ENCODE data around the gene NOL4L. TPM values are rescaled to one million over a fixed set of nuclear protein-coding genes. Genes with fewer than 3 reads are reported as not detected.

The NOL4L gene
- total and polyA plus RNA-seq, 12 donors: 1.5 to 10.1 (median 5.1) TPM

DNA sequence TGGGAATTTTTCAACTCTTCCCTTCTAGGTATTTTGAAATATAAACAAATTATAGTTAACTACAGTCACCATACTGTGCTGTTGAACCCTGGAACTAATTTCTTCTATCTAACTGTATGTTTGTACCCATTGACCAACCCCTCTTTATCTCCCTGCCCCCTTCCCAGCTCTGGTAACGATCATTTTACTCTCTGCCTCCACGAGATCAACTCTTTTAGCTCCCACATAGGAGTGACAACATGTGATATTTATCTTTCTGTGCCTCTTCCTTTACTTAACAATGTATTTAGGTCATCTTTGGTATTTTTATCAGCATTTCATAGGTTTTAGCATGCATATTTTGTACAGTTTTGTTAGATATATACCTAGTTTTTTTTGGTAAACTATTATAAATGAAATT is 181.1 kb downstream of the NOL4L start:
- H3K9me3 ChIP-seq: no peaks in the 10 kb centered on the region
- DNase-seq (no peak), ATAC-seq (no peak)
- H3K27me3 ChIP-seq: no peaks in the 10 kb centered on the region
- peaks cover 0 to 5% (median 0%) of the 10 kb centered on the region in 9 donors for H3K4me1 ChIP-seq
- 79 to 85% methylated on average over 2 of the region's 2 CpGs for WGBS, 2 donors
- no peak overlapping the region for H3K27ac ChIP-seq
- H3K36me3 ChIP-seq: peaks cover 0 to 32% (median 0%) of the 10 kb centered on the region in 9 donors
- intact Hi-C loops (cut with DNase I): loop anchor here in 1 of 10 donors (5.0 kb wide), 1 partner anchor 33 kb away; no protein-coding TSS in a partner anchor
- TF ChIP-seq, protein P1, sequence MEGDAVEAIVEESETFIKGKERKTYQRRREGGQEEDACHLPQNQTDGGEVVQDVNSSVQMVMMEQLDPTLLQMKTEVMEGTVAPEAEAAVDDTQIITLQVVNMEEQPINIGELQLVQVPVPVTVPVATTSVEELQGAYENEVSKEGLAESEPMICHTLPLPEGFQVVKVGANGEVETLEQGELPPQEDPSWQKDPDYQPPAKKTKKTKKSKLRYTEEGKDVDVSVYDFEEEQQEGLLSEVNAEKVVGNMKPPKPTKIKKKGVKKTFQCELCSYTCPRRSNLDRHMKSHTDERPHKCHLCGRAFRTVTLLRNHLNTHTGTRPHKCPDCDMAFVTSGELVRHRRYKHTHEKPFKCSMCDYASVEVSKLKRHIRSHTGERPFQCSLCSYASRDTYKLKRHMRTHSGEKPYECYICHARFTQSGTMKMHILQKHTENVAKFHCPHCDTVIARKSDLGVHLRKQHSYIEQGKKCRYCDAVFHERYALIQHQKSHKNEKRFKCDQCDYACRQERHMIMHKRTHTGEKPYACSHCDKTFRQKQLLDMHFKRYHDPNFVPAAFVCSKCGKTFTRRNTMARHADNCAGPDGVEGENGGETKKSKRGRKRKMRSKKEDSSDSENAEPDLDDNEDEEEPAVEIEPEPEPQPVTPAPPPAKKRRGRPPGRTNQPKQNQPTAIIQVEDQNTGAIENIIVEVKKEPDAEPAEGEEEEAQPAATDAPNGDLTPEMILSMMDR (IDR thresholded peaks at IDR 0.05): no peak
- no peak overlapping the region for H3K4me3 ChIP-seq

- Histone ChIP-seq H3K4me1 (peaks cover 0 to 6% (median 0%) of the 10 kb centered on the region in 9 donors), H3K27ac (no peak overlapping the region), H3K36me3 (peaks cover 0 to 24% (median 0%) of the 10 kb centered on the region in 9 donors), H3K4me3 (no peak overlapping the region), H3K9me3 (peaks cover 0 to 2% (median 0%) of the 10 kb centered on the region in 11 donors), H3K27me3 (no peaks in the 10 kb centered on the region)
- intact Hi-C loops (cut with DNase I): loop anchor here in 1 of 10 donors (5.0 kb wide), 1 partner anchor 37 kb away; no protein-coding TSS in a partner anchor
- 89 to 100% methylated on average over 1 of the region's 1 CpG for WGBS, 2 donors
- ATAC-seq (no peak), DNase-seq (no peak)
- TF ChIP-seq, protein P1 (IDR thresholded peaks at IDR 0.05): no peak
Observed at GRCh38 chr20:32400476-32400875, 184.7 kb downstream of the NOL4L start.

DNA sequence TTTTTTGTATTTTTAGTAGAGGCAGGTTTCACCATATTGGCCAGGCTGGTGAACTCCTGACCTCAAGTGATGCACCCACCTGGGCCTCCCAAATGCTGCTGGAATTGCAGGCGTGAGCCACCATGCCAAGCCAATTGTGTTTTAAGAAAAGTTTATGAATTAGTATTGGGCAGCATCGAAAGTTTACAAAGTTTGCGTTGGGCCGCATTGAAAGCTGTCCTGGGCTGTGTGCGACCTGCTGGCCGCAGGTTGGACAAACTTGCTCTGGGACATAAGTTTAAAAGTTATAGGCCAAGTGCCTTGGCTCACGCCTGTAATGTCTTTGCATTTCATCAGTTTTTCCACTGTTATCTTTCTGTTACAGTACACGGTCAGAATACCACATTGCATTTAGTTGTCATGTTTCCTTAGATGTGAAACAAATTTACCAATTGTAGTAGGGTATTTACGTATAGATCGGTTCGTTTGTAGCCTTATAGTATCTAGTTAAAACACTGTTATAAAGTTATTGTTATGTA is 187.5 kb downstream of the NOL4L start:
- DNase-seq: no peak
- Histone ChIP-seq H3K4me1 (peaks cover 0 to 6% (median 0%) of the 10 kb centered on the region in 9 donors), H3K27ac (no peak overlapping the region), H3K9me3 (peaks cover 0 to 15% (median 0%) of the 10 kb centered on the region in 11 donors), H3K36me3 (peaks cover 0 to 48% (median 0%) of the 10 kb centered on the region in 9 donors), H3K4me3 (no peak overlapping the region), H3K27me3 (no peaks in the 10 kb centered on the region)
- intact Hi-C loops (cut with DNase I): no loop called here
- no peak for ATAC-seq
- TF ChIP-seq, protein P1 (IDR thresholded peaks at IDR 0.05): no peak
- 90% methylated on average over 11 of the region's 11 CpGs for WGBS, 2 donors

DNA sequence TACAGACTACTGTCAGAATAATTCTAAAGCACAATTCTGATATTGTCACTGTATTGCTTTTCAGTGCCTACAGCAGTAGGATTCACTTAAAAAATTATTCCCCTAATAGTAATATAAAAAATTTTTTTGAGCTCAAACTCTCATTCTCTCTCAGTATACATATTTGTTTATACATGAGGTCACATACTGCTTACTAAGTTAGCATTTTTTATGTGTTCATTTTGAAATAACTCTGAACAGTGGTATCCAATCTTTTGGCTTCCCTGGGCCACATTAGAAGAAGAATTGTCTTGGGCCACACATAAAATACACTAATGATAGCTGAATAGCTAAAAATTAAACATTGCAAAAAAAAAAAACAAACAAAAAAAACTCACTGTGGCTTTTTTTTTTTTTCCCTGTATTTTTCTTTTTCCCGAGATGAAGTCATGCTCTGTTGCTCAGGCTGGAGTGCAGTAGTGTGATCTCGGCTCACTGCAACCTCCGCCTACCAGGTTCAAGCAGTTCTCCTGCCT is 188.4 kb downstream of the NOL4L start:
- H3K4me3 ChIP-seq: no peak overlapping the region
- H3K4me1 ChIP-seq: peaks cover 0 to 6% (median 0%) of the 10 kb centered on the region in 9 donors
- H3K27ac ChIP-seq: no peak overlapping the region
- H3K9me3 ChIP-seq: peaks cover 0 to 15% (median 0%) of the 10 kb centered on the region in 11 donors
- peaks cover 0 to 46% (median 0%) of the 10 kb centered on the region in 9 donors for H3K36me3 ChIP-seq
- DNase-seq (no peak), ATAC-seq (no peak)
- intact Hi-C loops (cut with DNase I): no loop called here
- H3K27me3 ChIP-seq: no peaks in the 10 kb centered on the region
- TF ChIP-seq, protein P1 (IDR thresholded peaks at IDR 0.05): no peak
- WGBS, 2 donors: 81 to 85% methylated on average over 3 of the region's 3 CpGs
